Colon (tissue), 2 donors: Measurements from ENCODE around the gene AFF3.

Experiments
- FAIRE-seq: peaks from 2 replicates; lab custom pipeline; 2012; peaks lifted over from hg19 to GRCh38; lab: Jason Lieb, UNC
- donor health status: control.
- donor health status: control.

Gene AFF3

DNA sequence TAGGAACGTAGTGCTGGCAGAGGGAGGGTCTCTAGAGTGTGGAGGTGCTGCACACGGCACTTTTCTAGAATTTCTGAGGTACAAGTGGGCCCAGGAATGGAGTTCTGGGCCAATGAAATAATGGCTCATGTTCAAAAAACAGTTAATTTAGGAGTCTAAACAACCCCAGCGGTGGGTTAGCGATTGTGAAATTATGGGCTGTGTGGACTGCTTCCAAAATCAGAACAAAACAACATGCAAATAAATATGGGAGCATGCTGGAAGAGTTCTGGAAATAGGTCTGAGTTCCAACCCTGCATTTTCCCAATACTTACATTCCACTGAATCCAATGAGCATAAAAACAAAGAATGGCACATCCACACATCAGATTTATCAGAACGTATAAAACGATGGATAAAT, 317.6 kb downstream of the AFF3 start:
- FAIRE-seq = no peak

DNA sequence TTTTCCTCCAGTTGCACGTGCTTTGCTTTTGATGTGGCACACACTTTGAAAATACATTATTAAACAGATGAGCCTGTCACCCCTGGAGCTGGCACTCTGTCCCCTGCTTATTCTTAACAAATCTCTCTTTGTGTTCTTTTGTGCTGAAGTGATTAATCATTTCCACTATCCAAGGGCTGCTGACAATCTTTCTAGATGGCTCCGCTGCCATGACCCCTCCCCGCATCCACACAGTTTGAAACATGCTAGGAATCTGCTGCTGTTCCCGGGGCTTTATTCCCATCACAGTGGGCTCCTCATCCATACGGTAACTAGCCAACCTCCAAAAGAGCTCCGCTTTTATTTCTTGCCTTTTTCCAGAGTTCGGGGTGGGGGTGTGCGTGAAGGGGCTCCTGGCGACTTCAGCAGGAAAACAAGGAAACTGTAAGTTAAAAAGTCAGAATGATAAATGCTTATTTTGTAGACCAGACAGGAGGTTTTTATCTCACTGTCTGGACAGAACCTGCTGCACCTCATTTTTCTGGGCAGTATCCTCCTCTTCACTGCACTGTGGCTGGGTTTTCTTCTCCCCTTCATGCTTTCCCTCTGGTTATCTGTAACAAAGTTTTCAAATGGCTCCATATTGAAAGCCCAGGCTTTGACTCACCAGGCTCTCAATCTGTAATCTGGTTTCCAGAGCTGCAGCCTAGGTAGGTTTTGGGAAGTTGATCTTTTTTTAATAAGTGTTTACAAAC, 319.7 kb downstream of the AFF3 start:
- no peak for FAIRE-seq

DNA sequence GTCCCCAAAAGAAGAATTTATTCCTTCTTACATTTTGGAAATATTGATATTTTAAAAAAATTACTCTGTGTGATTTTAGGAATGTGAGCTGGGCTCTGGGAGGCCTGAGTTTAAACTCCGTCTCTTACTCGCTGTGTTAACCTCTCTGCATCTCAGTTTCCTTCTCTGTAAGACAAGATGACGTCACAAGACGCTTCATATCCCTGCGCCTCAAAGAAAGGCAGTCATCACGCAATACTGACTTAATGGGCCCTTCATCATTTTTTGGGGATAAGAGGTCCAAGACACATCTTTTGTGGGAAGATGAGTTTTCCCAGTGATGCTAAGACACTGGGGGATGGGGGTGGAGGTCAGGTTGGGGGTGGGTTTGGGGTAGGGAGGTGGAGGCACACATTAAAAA, 320.4 kb downstream of the AFF3 start:
- FAIRE-seq = no peak

DNA sequence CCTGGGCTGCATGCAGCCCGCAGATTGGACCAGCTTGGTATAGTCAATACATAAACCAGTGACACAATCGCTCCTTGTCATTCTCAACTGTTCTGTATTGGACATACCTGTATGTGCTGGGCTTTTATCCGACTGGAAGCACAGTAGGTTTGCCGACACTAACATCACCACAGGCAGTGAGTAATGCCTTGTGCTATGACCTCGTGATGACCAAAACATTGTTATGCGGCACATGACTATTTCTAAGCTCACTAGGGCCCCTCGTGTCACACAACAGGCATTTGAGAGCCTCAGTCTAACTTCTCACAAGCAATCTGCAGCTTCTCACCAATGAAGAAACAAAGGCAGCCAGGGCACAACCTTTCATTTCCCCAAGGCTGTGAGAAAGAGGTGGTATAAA, 320.8 kb downstream of the AFF3 start:
- no peak for FAIRE-seq

DNA sequence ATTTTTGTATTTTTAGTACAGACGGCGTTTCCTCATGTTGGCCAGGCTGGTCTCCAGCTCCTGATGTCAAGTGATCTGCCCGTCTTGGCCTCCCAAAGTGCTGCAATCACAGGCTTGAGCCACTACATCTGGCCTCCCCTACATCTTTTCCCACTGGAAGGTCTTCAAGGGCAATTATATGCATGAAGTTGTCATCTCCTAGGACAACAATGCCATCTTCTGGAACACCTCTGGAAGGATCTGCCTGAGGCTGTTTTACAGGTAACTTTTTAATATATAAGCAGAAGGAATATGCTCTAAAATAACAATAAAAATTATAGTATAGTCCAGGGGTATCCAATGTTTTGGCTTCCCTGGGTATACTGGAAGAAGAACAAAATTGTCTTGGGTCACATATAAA, 321.4 kb downstream of the AFF3 start:
- no peak for FAIRE-seq

DNA sequence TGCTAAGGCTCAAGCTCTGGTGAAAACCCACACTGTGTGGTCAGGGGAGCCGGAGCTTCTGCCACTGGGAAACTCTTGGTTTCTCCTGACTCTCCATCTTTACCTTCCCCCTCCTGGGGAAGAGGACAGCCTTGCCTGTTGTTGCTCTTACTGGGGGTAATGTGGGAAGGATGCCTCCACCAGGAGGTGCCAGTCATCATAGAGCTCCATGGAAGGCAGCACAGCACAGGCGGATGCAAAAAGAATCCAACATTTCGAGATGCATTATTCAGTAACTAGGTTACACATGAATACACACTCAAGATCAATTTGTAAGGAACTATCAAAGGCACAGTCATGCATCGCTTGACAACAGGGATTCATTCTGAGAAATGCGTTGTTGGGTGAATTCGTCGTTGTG, 322.6 kb downstream of the AFF3 start:
- no peak for FAIRE-seq

DNA sequence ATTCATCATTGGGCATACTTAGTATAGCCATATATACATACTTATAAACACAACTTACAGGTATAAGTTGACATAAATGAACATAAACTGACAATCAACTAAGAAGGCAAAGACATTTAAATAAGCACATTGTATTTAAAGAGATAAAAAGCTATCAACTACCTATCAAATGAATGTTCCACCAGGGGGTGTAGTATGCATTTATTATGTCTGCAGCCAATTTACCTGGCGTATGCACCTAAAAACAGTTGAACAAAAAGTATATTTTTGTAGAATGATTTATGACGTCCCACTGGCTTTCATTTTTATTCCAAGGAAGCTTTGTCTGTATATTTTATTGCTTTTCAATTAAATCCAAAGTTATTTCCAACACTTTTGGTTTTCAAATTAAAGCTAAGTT, 323.5 kb downstream of the AFF3 start:
- FAIRE-seq = no peak

DNA sequence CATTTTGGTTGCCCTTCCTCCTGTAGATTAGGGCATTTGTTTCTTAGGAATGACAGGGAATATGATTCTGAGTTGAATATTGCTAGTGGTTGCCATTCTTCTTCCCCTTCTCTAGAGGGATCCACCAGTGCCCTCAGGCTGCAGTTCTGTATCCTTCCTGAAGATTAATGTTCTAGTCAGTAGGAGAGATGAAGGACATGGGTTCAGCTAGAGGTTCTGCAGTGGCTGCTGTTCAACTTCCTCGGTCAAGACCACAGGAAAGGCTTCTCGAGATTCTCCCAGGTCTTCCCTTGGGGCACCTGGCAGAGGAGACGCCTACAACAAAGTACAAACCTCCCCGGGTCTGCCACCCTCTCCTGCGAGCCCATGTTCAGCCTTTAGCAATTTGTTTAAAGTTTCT, 325.5 kb downstream of the AFF3 start:
- no peak for FAIRE-seq

DNA sequence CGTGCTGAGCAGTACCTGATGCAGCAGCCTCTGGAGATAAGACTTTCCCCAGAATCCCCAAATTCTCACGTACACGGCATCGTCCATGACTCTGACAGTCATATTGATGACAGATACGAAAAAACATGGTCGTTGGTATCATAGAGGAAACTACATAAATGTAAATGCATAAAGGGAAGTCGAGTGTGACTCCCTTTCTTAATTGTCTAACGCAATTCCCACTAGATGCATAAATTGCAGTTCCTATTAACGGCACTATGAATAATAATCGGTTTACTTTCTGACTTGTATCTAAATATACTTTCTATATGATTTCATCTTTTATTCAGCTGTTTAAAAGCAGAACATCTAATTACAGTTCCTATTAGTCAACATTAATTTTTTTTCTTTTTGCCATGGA, 330.0 kb downstream of the AFF3 start:
- FAIRE-seq = no peak

DNA sequence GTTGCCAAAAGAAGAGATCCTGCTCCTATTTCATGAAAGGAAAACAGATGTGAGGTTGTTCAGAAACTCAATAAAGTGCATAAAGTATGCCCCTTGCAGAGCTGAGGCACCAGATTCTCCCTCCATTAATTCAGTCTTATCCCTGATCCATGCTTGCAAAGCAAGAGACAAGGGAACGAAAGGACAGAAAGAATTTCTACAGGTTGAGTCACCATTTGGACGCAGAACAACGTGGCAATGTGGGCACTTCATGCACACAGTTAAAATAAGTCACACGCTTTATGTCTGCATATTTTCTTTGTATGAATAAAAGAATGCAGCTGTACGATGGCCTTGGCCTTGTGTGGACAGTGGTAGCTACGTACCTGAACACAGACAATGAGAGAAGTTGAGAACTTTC, 330.8 kb downstream of the AFF3 start:
- no peak for FAIRE-seq

DNA sequence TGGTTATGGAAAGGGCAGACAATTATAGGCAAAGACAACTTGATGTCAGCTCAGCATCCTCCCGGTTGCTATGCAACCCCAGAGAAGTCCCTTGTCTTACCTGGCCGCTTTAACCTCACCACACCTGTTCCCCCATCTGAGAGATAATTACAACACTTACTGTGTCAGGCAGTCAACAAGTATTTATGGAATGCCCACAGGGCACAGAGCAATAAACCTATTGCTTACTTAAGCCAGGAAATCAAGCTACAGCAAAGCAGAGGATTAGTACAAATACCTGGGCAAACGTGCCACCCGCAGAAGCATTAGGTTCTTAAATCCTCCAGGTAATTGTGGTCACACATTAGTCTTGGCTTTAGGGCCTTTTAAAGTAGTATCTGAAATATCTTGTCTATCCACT, 332.2 kb downstream of the AFF3 start:
- no peak for FAIRE-seq

DNA sequence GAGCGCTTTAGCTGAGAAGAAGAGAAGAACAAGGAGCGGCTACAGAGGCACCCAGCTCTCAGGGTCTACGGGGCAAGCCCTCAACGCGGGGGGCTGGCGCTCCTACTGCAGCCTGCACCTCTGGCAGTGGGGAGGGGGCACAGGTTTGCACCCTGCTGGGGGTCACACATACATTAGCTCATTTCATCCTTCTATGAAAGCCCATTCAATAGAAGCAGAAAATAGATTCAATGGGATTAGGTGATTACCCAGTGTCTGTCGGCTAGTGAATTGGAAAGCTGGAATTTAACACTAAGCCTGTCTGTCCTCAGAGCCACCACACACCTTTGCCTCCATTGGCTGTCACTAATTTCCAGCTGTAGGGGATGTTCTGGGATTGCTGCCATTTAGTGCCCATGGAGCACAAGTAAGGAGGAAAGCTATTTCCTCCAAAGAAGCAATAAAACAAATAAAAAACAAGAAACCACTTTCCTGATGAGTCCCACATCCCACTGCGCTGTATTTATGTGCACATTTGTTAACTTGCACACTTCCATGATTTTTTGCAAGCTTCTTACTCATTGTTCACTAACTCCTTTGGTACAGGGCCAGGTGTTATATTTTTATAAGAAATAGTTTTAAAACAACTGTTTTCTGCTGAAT, 333.0 kb downstream of the AFF3 start:
- FAIRE-seq = no peak

DNA sequence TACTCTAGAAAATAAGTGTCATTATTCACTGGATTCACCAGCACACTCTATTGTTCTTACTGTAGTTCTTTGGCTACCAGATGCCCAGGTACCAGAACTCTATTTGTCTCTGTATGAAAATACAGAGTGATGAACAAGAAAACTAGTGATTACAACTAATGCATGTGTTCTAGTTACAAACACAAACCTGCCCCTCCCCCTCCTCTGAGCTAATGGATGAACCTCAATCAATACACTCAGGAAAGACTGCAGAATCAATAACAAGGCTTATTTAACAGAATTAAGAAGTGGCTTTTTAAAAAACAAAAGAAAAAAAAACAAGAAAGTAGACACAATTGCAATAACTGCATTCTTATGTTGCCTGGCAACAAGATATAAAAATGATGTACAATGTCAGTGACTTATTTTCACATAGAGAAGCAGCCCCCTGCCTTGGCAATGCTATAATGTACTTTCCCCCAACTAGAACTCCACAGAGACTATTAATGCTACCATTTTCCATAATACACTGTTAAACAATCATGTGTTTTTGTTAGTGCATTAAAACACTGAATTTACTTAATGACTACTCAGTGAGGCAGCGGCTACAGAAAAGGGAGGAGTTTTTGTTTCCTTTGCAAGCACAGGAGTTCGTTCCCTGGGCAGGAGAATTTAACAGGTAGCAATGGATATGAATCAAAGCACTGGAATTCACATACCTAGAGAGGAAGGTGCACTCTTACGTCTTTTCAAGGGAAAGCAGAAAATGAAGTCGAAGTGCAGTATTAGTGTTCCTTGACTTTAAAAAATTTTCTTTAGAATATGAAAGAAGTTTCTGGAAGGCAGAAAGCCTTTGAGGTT, 333.8 kb downstream of the AFF3 start:
- no peak for FAIRE-seq

DNA sequence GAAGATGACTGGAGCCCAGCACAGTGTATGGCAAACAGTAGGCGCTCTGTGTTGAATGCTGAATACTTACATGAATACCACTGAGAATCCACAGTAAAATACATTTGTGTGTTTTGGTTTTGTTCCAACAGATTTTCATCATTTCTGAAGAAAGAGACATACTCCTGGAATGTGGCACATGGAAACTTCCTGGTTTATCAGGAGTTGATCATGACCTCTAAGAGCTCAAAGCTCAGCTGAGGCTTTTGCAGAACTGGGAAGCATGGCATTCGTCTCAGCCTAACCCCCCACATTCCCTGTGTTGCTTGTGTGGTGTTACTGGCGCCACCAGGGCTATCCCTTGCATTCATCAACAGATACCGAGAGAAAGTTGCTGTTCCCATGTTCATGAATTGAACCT, 335.6 kb downstream of the AFF3 start:
- no peak for FAIRE-seq

DNA sequence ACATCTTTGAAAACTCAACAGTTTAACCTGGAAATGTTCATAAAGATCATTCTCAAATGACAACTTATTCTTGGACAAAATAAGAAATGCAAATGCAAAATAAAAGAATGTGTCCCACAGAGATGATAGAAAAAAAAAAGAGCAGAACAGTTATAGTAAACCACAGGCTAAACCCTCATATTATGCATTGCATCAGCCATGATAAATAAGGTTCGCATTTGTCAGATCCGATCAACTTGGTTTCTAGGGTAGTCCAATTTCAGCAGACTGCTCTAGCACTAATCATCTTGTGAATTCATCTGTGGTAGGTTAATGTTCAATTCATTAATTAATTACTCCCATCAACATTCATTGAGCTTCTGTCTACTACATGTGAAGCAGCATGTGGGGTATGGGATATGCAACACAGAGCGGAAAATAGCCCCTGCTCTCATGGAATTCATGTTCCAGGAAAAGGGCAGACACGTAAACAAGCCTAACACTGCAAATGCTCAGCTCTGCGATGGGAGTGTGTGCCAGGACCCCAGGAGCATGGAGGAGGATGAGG, 336.4 kb downstream of the AFF3 start:
- FAIRE-seq = no peak

DNA sequence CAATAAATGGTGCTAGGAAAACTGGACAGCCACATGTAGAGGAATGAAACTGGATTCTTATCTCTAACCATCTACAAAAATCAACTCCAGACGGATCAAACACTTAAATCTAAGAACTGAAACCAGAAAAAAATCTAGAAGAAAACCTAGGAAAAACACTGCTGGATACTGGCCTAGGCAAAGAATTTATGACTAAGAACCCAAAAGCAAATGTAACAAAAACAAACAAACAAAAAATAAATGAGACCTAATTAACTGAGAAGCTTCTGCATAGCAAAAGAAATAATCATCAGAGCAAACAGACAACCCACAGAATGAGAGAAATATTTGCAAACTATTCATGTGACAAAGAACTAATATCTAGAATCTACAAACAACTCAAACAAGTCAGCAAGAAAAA, 338.5 kb downstream of the AFF3 start:
- peak; percentile 70 for FAIRE-seq

DNA sequence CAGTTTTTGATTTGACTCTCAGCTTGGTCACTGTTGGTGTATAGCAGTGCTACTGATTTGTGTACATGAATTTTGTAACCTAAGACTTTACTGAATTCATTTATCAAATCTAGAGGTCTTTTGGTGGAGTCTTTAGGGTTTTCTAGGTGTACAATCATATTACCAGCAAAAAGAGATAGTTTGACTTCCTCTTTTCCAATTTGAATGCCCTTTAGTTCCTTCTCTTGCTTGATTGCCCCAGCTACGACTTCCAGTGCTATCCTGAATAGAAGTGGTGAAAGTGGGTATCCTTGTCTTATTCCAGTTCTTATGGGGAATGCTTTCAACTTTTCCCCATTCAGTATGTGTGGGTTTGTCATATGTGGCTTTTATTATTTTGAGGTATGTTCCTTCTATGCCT, 339.7 kb downstream of the AFF3 start:
- no peak for FAIRE-seq

DNA sequence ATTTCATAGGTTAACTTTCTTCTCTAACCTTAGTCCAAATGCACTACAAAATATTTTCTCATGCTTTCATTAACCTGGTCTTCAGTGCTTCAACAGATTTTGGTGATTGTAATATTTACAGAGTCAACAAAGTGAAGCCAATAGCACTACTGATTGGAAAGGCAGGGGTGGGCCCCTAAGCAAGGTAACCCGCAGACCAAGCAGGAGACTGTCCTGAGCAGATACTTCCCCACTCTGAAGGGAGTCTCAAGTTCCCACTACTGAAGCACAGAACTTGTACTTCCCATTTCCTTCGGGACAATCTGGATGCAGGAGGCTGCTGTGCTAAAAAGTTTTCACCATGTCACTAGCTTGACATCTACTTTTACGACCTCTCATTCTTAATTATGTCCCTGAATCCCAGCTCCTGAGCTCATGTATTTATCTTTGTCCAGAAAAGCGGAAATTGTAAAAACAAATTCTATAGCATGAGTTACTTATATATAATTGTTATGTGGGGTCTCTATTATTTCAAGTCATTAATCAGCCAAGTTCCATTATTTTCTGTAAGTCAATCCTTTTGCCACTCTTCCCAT, 341.0 kb downstream of the AFF3 start:
- no peak for FAIRE-seq

DNA sequence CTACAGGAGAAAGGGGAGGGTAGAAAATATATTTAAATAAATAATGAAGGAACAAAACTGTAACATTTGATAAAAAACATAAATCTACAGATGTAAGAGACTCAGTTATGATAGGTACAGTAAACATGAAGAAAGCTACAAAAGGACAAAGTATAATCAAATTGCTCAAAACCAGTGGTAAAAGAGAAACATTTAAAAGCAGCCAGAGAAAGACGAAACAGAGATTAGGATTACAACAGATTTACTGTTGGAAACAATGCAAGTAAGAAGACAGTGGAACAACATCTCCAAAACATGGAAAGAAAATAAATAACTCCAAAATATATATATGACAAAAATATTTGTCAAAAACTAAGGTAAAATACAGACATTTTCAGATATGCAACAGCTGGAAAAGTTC, 344.9 kb downstream of the AFF3 start:
- FAIRE-seq = no peak

DNA sequence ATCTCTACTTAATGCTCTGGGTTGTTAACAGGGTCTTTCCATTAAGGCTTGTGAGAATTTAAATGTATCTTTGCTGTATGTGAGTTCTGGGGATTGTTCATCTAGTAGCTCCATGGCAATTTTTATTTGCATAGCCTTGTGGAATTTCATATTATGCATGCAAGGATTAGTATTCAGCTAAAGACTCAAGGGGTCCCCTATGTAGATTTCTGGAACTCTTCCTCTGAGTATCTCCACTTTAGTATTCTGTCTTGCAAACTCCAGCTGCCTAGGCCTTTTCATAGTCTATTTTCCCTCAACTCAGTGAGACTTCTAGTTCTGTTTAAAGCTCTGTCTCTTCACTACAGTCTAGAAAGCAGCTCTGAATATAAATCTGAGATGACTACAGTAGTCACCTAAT, 348.0 kb downstream of the AFF3 start:
- no peak for FAIRE-seq

DNA sequence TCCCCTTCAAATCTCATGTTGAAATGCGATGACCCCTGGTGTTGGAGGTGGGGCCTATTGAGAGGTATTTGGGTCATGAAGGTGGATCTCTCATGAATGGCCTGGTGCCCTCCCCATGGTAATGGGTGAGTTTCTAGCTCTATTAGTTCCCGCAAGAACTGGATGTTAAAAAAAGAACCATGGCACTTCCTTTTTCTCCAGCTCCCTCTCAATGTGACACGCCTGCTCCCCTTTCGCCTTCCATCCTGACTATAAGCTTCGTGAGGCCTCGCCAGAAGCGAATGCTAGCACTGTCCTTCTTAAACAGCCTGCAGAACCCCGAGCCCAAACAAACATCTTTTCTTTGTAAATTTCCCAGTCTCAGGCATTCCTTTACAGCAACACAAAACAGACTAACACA, 349.4 kb downstream of the AFF3 start:
- no peak for FAIRE-seq

DNA sequence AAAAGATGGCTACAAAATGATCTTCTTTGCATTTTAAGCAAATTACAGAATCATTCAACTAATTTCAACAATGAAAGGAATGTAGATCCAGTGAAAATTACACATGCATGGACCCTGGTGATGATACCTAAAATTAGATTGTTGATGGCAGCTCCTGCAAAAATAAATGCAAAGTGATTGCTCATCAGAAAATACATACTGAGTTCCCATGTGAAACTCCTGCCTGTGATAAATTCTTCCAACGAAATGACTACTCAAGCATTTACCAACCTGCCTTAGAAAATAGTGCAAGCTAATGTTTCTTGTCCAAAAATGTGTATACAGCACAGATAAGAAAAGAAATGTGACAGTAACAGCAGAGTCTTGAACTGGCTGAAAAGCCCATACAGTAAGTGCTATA, 352.5 kb downstream of the AFF3 start:
- FAIRE-seq = no peak
